ENCODE measurements around the gene PCCA. TPM values are rescaled to one million over a fixed set of nuclear protein-coding genes. Genes with fewer than 3 reads are reported as not detected.

The PCCA gene
- total RNA-seq, 4 donors from 2014 or later: 46.9 to 66.0 (median 49.4) TPM

DNA sequence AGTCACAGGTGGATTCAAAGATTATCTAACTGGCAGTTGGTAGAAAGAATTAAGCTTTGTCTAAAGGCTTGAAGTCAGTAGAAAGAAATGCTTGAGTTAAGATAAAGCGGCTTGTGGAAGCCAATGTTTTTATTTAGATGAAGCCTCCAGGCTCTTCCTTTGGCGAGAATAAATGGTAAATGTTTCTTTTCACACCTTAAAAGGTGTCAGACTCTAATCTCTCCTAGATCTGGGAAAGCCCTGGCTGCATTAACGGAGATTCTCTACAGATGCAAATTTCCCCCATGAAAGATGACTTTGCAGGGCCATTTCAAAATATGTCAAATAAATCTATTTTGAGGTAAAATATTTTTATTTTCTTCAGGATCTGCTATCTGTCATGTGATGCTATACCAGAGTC, 37.8 kb upstream of the PCCA start:
- no peaks in the 10 kb centered on the region for H3K4me1 ChIP-seq

DNA sequence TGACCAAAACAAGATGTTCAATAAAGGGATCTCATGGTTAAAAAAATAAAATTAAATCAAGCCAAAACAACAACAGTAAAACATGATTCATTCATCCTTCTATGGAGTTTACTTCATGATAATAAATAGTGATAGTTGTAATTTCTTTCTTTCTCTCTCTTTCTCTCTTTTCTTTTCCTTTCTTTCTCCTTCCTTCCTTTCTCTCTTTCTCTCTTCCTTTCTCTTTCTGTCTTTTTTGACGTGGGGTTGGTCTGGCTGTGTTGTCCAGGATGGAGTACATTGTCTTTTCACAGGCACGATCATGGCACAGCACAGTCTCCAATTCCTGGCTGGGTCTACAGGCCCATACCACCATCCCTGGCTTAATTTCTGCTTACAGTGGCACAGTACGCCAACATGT, 29.1 kb upstream of the PCCA start:
- Histone ChIP-seq H3K4me1 (no peaks in the 10 kb centered on the region), H3K27ac (no peak overlapping the region), H3K9me3 (no peaks in the 10 kb centered on the region), H3K36me3 (no peaks in the 10 kb centered on the region), H3K27me3 (no peaks in the 10 kb centered on the region), H3K4me3 (no peak overlapping the region)
- TF ChIP-seq POLR2A (IDR thresholded peaks at IDR 0.05) (no peak), CTCF (IDR thresholded peaks at IDR 0.05) (no peak)
- DNase-seq: no peak

More for the DNA sequence above, 37.8 kb upstream of the PCCA start:
- H3K27ac ChIP-seq: no peak overlapping the region
- H3K9me3 ChIP-seq: no peaks in the 10 kb centered on the region
- H3K27me3 ChIP-seq: no peaks in the 10 kb centered on the region
- H3K36me3 ChIP-seq: no peaks in the 10 kb centered on the region
- H3K4me3 ChIP-seq: no peak overlapping the region
- TF ChIP-seq POLR2A (IDR thresholded peaks at IDR 0.05): no peak
- TF ChIP-seq CTCF (IDR thresholded peaks at IDR 0.05): no peak
- no peak for DNase-seq

DNA sequence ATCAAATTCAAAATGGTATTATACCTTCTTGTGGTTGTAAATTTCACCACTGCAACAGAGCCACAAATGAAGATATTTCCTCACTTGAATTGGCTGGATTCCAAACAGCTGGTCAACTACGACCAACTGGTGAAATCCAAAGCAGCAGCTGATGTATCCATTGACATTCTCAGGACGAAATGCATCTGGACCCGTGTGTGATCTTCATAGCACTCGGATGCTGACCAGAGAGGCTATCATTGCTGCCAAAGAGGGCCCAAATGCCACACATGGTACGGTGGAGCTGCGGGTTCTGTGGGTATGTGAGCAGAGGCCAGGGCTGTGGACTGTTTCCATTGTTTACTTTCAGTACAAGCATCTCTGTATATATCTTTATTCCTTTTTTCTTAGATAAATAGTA, 25.6 kb upstream of the PCCA start:
- no peaks in the 10 kb centered on the region for H3K36me3 ChIP-seq
- TF ChIP-seq POLR2A (IDR thresholded peaks at IDR 0.05): no peak
- no peak for TF ChIP-seq CTCF (IDR thresholded peaks at IDR 0.05)
- DNase-seq: no peak
- no peaks in the 10 kb centered on the region for H3K4me1 ChIP-seq
- no peaks in the 10 kb centered on the region for H3K9me3 ChIP-seq
- no peak overlapping the region for H3K27ac ChIP-seq
- H3K27me3 ChIP-seq: no peaks in the 10 kb centered on the region
- H3K4me3 ChIP-seq: no peak overlapping the region

- TF ChIP-seq POLR2A (IDR thresholded peaks at IDR 0.05): no peak
- no peak for TF ChIP-seq CTCF (IDR thresholded peaks at IDR 0.05)
- Histone ChIP-seq H3K36me3 (no peaks in the 10 kb centered on the region), H3K27me3 (no peaks in the 10 kb centered on the region), H3K27ac (no peak overlapping the region), H3K4me1 (no peaks in the 10 kb centered on the region), H3K9me3 (no peaks in the 10 kb centered on the region), H3K4me3 (no peak overlapping the region)
- no peak for DNase-seq
Observed at GRCh38 chr13:100063906-100064305, 25.0 kb upstream of the PCCA start.

- no peak for DNase-seq
- no peaks in the 10 kb centered on the region for H3K9me3 ChIP-seq
- no peaks in the 10 kb centered on the region for H3K27me3 ChIP-seq
- no peak overlapping the region for H3K27ac ChIP-seq
- no peaks in the 10 kb centered on the region for H3K36me3 ChIP-seq
- no peak for TF ChIP-seq POLR2A (IDR thresholded peaks at IDR 0.05)
- no peak for TF ChIP-seq CTCF (IDR thresholded peaks at IDR 0.05)
- no peak overlapping the region for H3K4me3 ChIP-seq
- H3K4me1 ChIP-seq: no peaks in the 10 kb centered on the region
Observed at GRCh38 chr13:100068133-100068931, 20.6 kb upstream of the PCCA start.

Data from Peyer's patch (tissue), 4 donors.